OCI-LY1 (cell line): ENCODE results near the gene JAGN1.
A peak's percentile ranks its signal among the peaks of the same experiment; 100 is the strongest.

ENCODE experiments used
- H2AFZ ChIP-seq: fragments of 200-600 bp; sonication (generic), shearing (Covaris generic); 2 replicates; pipeline ENCODE4 v1.6.0; 2014; ENCODE audit warnings: antibody characterized with exemption, mild to moderate bottlenecking, low read length
- H3F3A ChIP-seq: fragments of 200-600 bp; sonication (generic), shearing (Covaris generic); 2 replicates; pipeline ENCODE4 v1.6.0; 2014; ENCODE audit warnings: mild to moderate bottlenecking, antibody characterized with exemption, low read length, moderate library complexity; ENCODE audit not compliant: insufficient read depth
- H3K27ac ChIP-seq: fragments of 200-600 bp; sonication (generic); 2 replicates; pipeline ENCODE4 v1.5.1; 2014; ENCODE audit warnings: low read length, mixed run types, mild to moderate bottlenecking, low read depth; ENCODE audit not compliant: poor library complexity, severe bottlenecking
- H3K27me3 ChIP-seq: fragments of 200-600 bp; sonication (generic); 2 replicates; pipeline ENCODE4 v1.6.0; 2014; ENCODE audit warnings: antibody characterized with exemption, mild to moderate bottlenecking, low read length, moderate library complexity; ENCODE audit not compliant: insufficient read depth
- H3K36me3 ChIP-seq: fragments of 200-600 bp; sonication (generic); 2 replicates; pipeline ENCODE4 v1.6.1; 2014; ENCODE audit warnings: mild to moderate bottlenecking, antibody characterized with exemption, low read length, moderate library complexity, mixed read lengths; ENCODE audit not compliant: insufficient read depth
- H3K4me1 ChIP-seq: fragments of 200-600 bp; sonication (generic); 2 replicates; pipeline ENCODE4 v1.5.1; 2014; ENCODE audit warnings: mild to moderate bottlenecking, low read length, moderate library complexity; ENCODE audit not compliant: insufficient read depth, severe bottlenecking
- H3K4me2 ChIP-seq: fragments of 200-600 bp; sonication (generic), shearing (Covaris generic); 2 replicates; pipeline ENCODE4 v1.6.1; 2014; ENCODE audit warnings: low read length
- H3K4me3 ChIP-seq: fragments of 200-600 bp; sonication (generic); 2 replicates; pipeline ENCODE4 v1.5.1; 2014; ENCODE audit warnings: low read length, low read depth, mild to moderate bottlenecking, mixed read lengths; ENCODE audit not compliant: poor library complexity, severe bottlenecking
- H3K79me2 ChIP-seq: fragments of 200-600 bp; shearing (Covaris generic); 2 replicates; pipeline ENCODE4 v1.6.1; 2016; ENCODE audit warnings: mixed run types, low read length, mixed read lengths; ENCODE audit not compliant: insufficient read depth
- H3K9ac ChIP-seq: fragments of 200-600 bp; sonication (generic), shearing (Covaris generic); 2 replicates; pipeline ENCODE4 v1.6.1; 2014; ENCODE audit warnings: mild to moderate bottlenecking, low read length, mixed read lengths
- H3K9me2 ChIP-seq: fragments of 200-600 bp; sonication (generic), shearing (Covaris generic); 2 replicates; pipeline ENCODE4 v1.6.1; 2014; ENCODE audit warnings: low read depth, mild to moderate bottlenecking, low read length, mixed read lengths
- H3K9me3 ChIP-seq: fragments of 200-600 bp; shearing (Covaris generic); 2 replicates; pipeline ENCODE4 v1.6.1; 2014; ENCODE audit warnings: low read length, mixed read lengths
- H4K20me1 ChIP-seq: fragments of 200-600 bp; sonication (generic), shearing (Covaris generic); 2 replicates; pipeline ENCODE4 v1.6.0; 2016; ENCODE audit warnings: mild to moderate bottlenecking, low read length; ENCODE audit not compliant: insufficient read depth
- EZH2 ChIP-seq: fragments of 200-600 bp; sonication (generic), shearing (Covaris generic); IDR thresholded peaks from 2 replicates; pipeline ENCODE4 v1.8.0; 2017; ENCODE audit warnings: borderline replicate concordance, mixed run types, mild to moderate bottlenecking, antibody characterized with exemption, low read length, moderate library complexity, mixed read lengths
- TF ChIP-seq, protein P1 (sequence below): fragments of 200-600 bp; sonication (generic), shearing (Covaris generic); IDR thresholded peaks from 2 replicates; pipeline ENCODE4 v1.5.1; 2017; ENCODE audit warnings: mild to moderate bottlenecking, antibody characterized with exemption, low read length, moderate library complexity, mixed read lengths

Gene JAGN1

DNA sequence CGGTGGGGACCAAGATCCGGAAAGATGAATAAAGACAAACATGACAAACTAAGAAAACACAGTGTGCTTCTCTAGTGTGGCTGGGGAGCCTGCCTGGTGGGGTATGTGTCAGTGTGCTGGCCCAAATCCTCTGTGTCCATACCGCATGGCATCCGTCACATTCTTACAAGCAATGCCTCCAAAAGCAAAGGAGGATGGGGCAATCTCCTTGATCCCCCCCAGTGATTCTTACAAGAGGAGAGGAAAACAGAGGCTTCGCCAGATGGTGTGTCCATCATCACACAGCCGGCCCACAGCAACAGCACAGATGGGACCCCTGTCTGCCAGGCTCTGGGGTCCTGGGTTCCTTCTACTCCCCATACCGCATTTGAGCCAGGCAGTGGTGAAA, 25.9 kb downstream of the JAGN1 start:
- Histone ChIP-seq H3K9ac (no peak overlapping the region), H3K27me3 (no peaks in the 10 kb centered on the region), H3K36me3 (no peaks in the 10 kb centered on the region), H4K20me1 (no peaks in the 10 kb centered on the region), H3K27ac (no peak overlapping the region), H3K4me2 (no peak overlapping the region), H3F3A (no peaks in the 10 kb centered on the region), H3K9me3 (no peaks in the 10 kb centered on the region), H3K9me2 (no peaks in the 10 kb centered on the region), H3K4me3 (no peak overlapping the region), H3K79me2 (no peaks in the 10 kb centered on the region), H3K4me1 (no peaks in the 10 kb centered on the region), H2AFZ (no peak overlapping the region)
- TF ChIP-seq, protein P1, sequence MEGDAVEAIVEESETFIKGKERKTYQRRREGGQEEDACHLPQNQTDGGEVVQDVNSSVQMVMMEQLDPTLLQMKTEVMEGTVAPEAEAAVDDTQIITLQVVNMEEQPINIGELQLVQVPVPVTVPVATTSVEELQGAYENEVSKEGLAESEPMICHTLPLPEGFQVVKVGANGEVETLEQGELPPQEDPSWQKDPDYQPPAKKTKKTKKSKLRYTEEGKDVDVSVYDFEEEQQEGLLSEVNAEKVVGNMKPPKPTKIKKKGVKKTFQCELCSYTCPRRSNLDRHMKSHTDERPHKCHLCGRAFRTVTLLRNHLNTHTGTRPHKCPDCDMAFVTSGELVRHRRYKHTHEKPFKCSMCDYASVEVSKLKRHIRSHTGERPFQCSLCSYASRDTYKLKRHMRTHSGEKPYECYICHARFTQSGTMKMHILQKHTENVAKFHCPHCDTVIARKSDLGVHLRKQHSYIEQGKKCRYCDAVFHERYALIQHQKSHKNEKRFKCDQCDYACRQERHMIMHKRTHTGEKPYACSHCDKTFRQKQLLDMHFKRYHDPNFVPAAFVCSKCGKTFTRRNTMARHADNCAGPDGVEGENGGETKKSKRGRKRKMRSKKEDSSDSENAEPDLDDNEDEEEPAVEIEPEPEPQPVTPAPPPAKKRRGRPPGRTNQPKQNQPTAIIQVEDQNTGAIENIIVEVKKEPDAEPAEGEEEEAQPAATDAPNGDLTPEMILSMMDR, result no peak
- TF ChIP-seq EZH2, result no peak

DNA sequence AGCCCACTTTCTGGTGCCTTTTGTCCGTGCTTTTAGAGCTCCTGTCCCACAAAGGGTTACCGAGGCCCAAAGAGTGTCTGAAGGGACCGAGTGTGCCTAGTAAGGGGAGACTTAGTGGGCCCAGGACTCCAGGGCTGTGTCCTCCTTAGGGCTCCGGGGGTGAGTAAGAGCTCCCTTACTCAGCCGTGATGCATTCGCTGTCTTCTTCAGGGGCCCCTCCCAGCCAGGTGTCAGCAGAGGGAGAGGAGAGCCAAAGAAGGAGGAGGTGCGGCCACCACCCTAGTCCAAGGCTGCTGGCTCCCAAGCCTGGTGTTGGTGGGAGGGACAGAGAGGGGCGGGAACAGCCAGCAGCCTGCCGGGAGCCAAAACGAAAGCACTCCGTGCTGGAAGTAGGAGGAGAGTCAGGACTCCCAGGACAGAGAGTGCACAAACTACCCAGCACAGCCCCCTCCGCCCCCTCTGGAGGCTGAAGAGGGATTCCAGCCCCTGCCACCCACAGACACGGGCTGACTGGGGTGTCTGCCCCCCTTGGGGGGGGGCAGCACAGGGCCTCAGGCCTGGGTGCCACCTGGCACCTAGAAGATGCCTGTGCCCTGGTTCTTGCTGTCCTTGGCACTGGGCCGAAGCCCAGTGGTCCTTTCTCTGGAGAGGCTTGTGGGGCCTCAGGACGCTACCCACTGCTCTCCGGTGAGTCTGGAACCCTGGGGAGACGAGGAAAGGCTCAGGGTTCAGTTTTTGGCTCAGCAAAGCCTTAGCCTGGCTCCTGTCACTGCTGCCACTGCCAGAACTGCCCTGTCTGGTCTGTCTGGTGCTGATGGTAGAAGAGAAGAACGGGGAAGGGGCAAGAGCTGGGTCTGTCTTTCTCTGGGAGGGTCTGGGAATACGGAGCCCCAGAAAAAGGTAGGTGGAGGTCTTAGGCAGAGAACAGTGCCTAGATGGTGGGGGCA, 26.6 kb downstream of the JAGN1 start, which contains the start of gene IL17RC:
Gene IL17RC, plus strand, starts transcription at position 365 of the 947 bp plus-strand sequence. Its CDS starts 218 bp downstream, at position 583.
- Histone ChIP-seq H3F3A (no peaks in the 10 kb centered on the region), H3K4me2 (peak within 1 kb of the TSS; percentile 38; the same call in 1 of the 2 replicates), H3K4me3 (peak within 1 kb of the TSS; percentile 25), H3K36me3 (no peaks in the 10 kb centered on the region), H3K27me3 (no peaks in the 10 kb centered on the region), H3K9me2 (no peaks in the 10 kb centered on the region), H3K27ac (no peak within 1 kb of the TSS), H4K20me1 (no peaks in the 10 kb centered on the region), H3K79me2 (no peaks in the 10 kb centered on the region), H2AFZ (no peak within 1 kb of the TSS), H3K4me1 (no peaks in the 10 kb centered on the region), H3K9me3 (no peaks in the 10 kb centered on the region), H3K9ac (no peak within 1 kb of the TSS)
- TF ChIP-seq EZH2, result no peak
- TF ChIP-seq, protein P1, result no peak

DNA sequence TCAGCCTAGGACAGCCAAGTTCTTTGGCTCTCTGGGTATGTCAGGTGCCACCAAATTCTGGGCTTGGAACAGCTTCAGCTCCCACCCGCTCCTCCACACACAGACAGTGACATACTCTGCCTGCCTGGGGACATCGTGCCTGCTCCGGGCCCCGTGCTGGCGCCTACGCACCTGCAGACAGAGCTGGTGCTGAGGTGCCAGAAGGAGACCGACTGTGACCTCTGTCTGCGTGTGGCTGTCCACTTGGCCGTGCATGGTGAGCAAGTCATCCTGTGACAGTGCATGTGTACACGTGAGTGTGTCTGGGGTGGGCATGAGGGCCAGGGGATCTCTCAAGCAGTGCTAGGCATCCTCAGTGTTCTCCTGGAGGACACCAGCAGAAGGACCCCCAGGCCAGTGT, 27.4 kb downstream of the JAGN1 start:
- no peaks in the 10 kb centered on the region for H3K4me1 ChIP-seq
- H3K4me3 ChIP-seq, result no peak overlapping the region
- no peaks in the 10 kb centered on the region for H3K9me2 ChIP-seq
- no peak overlapping the region for H3K4me2 ChIP-seq
- H2AFZ ChIP-seq, result no peak overlapping the region
- no peaks in the 10 kb centered on the region for H3K79me2 ChIP-seq
- no peaks in the 10 kb centered on the region for H3K36me3 ChIP-seq
- no peaks in the 10 kb centered on the region for H3K9me3 ChIP-seq
- H3K27me3 ChIP-seq, result no peaks in the 10 kb centered on the region
- H3K9ac ChIP-seq, result no peak overlapping the region
- H3F3A ChIP-seq, result no peaks in the 10 kb centered on the region
- no peak overlapping the region for H3K27ac ChIP-seq
- no peaks in the 10 kb centered on the region for H4K20me1 ChIP-seq
- TF ChIP-seq, protein P1, result no peak
- TF ChIP-seq EZH2, result no peak
